Kidney (tissue), 14 donors: ENCODE measurements around the gene QRICH1. TPM values are rescaled to one million over a fixed set of nuclear protein-coding genes. Genes with fewer than 3 reads are reported as not detected.
A peak's percentile ranks its signal among the peaks of the same experiment; 100 is the strongest.

ENCODE experiments used
- DNase-seq, 5 donors: peaks; one replicate each; pipeline ENCODE4 v3.0.0-alpha.2; 2013 to 2020
- FAIRE-seq: peaks from 2 replicates; lab custom pipeline; 2012; peaks lifted over from hg19 to GRCh38; lab: Jason Lieb, UNC
- H3K27ac ChIP-seq, 2 donors: one replicate each; pipeline ENCODE4 v1.7.0; 2013; ENCODE audit warnings: low read depth in 2 of 2, low read length in 2 of 2, inconsistent platforms in 1 of 2
- H3K27me3 ChIP-seq: one replicate; pipeline ENCODE4 v1.7.1; 2013; ENCODE audit warnings: low read length, inconsistent platforms; ENCODE audit not compliant: control insufficient read depth, insufficient read depth
- H3K36me3 ChIP-seq, 3 donors: one replicate each; pipeline versions ENCODE4 v1.7.0 to v1.7.1; 2013; ENCODE audit warnings: low read length in 3 of 3, control low read depth in 1 of 3, inconsistent platforms in 1 of 3; ENCODE audit not compliant: insufficient read depth in 3 of 3, control insufficient read depth in 2 of 3
- H3K4me1 ChIP-seq, 3 donors: one replicate each; pipeline versions ENCODE4 v1.7.0 to v1.7.1; 2013; ENCODE audit warnings: low read length in 3 of 3, inconsistent platforms in 1 of 3, low read depth in 1 of 3; ENCODE audit not compliant: control insufficient read depth in 2 of 3, insufficient read depth in 2 of 3
- H3K4me3 ChIP-seq, 3 donors: one replicate each; pipeline versions ENCODE4 v1.7.0 to v1.8.1; 2013; ENCODE audit warnings: low read length in 3 of 3, control low read depth in 1 of 3, inconsistent platforms in 1 of 3
- H3K9ac ChIP-seq, 3 donors: one replicate each; pipeline versions ENCODE4 v1.7.0 to v1.7.1; 2013; ENCODE audit warnings: low read length in 3 of 3, control low read depth in 1 of 3, inconsistent platforms in 1 of 3
- H3K9me3 ChIP-seq, 3 donors: one replicate each; pipeline versions ENCODE4 v1.7.0 to v1.7.1; 2013; ENCODE audit warnings: low read length in 3 of 3, control low read depth in 1 of 3, inconsistent platforms in 1 of 3; ENCODE audit not compliant: control insufficient read depth in 2 of 3, insufficient read depth in 1 of 3
- intact Hi-C: fragments of 100-400 bp; cut with DNase I; formaldehyde crosslinking; loops from one replicate; pipeline ENCODE4 v1.11.1; 2022
- polyA plus RNA-seq: library from polyadenylated mRNA; stranded (reverse); fragments of 350-450 nt; fragmentation: Illumina TruSeq; extraction: RNeasy Lipid Tissue Mini Kit (QIAGEN cat#74804); gene quantifications from one replicate; pipeline ENCODE4 v1.2.3, GENCODE V29; 2014; ENCODE audit warnings: low read depth, low replicate concordance; ENCODE audit not compliant: insufficient read depth
- total RNA-seq: library from RNA; stranded (reverse); fragmentation: NEBNext Ultra II Directional; extraction: Animal tissue kit (Norgen Biotek cat#: 25700); gene quantifications from one replicate; pipeline ENCODE4 v1.2.1, GENCODE V29; 2021
- TF ChIP-seq, protein P1 (sequence below): IDR thresholded peaks from 3 replicates; pipeline ENCODE4 v1.5.1; 2012; ENCODE audit warnings: mild to moderate bottlenecking, moderate library complexity, borderline replicate concordance; ENCODE audit not compliant: insufficient read depth; ENCODE audit errors: extremely low read depth
- donor health status: control.
- donor health status: control.
- donor health status: control.
- donor health status: control.
- donor health status: control.
- donor health status: DM: yes; HTN: yes; CAD: no.
- donor health status: Normal renal cell carcinoma (clear cell type).

QRICH1 gene
- total and polyA plus RNA-seq, 2 donors from 2014 or later = 23.0 to 92.1 TPM

- peaks cover 0 to 25% (median 7%) of the 10 kb centered on the region in 3 donors for H3K4me1 ChIP-seq
- H3K4me3 ChIP-seq = peak overlapping the region; percentile 89 to 97 (median 92)
- H3K27ac ChIP-seq = peak overlapping the region; percentile 98 to 99
- peaks cover 7 to 34% (median 19%) of the 10 kb centered on the region in 3 donors for H3K36me3 ChIP-seq
- no peaks in the 10 kb centered on the region for H3K9me3 ChIP-seq
- TF ChIP-seq, protein P1, sequence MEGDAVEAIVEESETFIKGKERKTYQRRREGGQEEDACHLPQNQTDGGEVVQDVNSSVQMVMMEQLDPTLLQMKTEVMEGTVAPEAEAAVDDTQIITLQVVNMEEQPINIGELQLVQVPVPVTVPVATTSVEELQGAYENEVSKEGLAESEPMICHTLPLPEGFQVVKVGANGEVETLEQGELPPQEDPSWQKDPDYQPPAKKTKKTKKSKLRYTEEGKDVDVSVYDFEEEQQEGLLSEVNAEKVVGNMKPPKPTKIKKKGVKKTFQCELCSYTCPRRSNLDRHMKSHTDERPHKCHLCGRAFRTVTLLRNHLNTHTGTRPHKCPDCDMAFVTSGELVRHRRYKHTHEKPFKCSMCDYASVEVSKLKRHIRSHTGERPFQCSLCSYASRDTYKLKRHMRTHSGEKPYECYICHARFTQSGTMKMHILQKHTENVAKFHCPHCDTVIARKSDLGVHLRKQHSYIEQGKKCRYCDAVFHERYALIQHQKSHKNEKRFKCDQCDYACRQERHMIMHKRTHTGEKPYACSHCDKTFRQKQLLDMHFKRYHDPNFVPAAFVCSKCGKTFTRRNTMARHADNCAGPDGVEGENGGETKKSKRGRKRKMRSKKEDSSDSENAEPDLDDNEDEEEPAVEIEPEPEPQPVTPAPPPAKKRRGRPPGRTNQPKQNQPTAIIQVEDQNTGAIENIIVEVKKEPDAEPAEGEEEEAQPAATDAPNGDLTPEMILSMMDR = no peak
- peak in 2 of 5 donors; percentile 72 to 78 for DNase-seq
- FAIRE-seq = no peak
- H3K27me3 ChIP-seq = no peaks in the 10 kb centered on the region
- intact Hi-C loops = no loop called here
- peak overlapping the region; percentile 79 to 100 (median 93) for H3K9ac ChIP-seq
Observed at GRCh38 chr3:49022688-49023171, 71.1 kb downstream of the QRICH1 start.

GRCh38 chr3:49021813-49022687, 71.8 kb downstream of the QRICH1 start, which contains the start of gene NDUFAF3:
TSS of gene NDUFAF3 (plus strand) at chr3:49022121. CDS start at chr3:49022145, 24 bp downstream.
- H3K9ac ChIP-seq = peak within 1 kb of the TSS; percentile 82 to 100 (median 95)
- no peaks in the 10 kb centered on the region for H3K27me3 ChIP-seq
- peak within 1 kb of the TSS; percentile 90 to 97 (median 92) for H3K4me3 ChIP-seq
- intact Hi-C loops = no loop called here
- peak within 1 kb of the TSS; percentile 98 to 99 for H3K27ac ChIP-seq
- TF ChIP-seq, protein P1 = peak; percentile 90
- H3K9me3 ChIP-seq = no peaks in the 10 kb centered on the region
- no peak for FAIRE-seq
- H3K36me3 ChIP-seq = peaks cover 7 to 34% (median 17%) of the 10 kb centered on the region in 3 donors
- peaks cover 0 to 31% (median 7%) of the 10 kb centered on the region in 3 donors for H3K4me1 ChIP-seq
- peak; percentile 95 to 98 (median 97) for DNase-seq

- no peaks in the 10 kb centered on the region for H3K27me3 ChIP-seq
- intact Hi-C loops = no loop called here
- DNase-seq (peak; percentile 98 to 100 (median 99)), FAIRE-seq (peak; percentile 83)
- no peaks in the 10 kb centered on the region for H3K9me3 ChIP-seq
- peak overlapping the region; percentile 98 to 99 for H3K27ac ChIP-seq
- peaks cover 0 to 33% (median 7%) of the 10 kb centered on the region in 3 donors for H3K4me1 ChIP-seq
- peaks cover 7 to 27% (median 17%) of the 10 kb centered on the region in 3 donors for H3K36me3 ChIP-seq
- H3K9ac ChIP-seq = peak overlapping the region; percentile 82 to 100 (median 95)
- TF ChIP-seq, protein P1 = peak; percentile 5
- peak overlapping the region; percentile 90 to 97 (median 92) for H3K4me3 ChIP-seq
Observed at GRCh38 chr3:49021213-49021812, 72.6 kb downstream of the QRICH1 start.
